ENCODE data around the gene TRIP4.

GRCh38 chr15:64460206-64460723 lies 72.6 kb downstream of the TRIP4 start, which contains the start of gene ZNF609:
- TF ChIP-seq CTCF (IDR thresholded peaks at IDR 0.05 in 4 of 5, conservative IDR thresholded peaks at IDR 0.05 in 1 of 5): peak in 2 of 5 experiments; percentile 19 to 32
- peak; percentile 40 to 58 for TF ChIP-seq POLR2A (IDR thresholded peaks at IDR 0.05)

All from gastrocnemius medialis (tissue), 4 donors.